Measurements from ENCODE around the gene TFEB.

TFEB gene

GRCh38 chr6:41722969-41723529, 12.4 kb downstream of the TFEB start:
- no peak for DNase-seq (ENCODE audit: low read depth)

- no peak for DNase-seq (ENCODE audit: low read depth)
Observed at GRCh38 chr6:41721414-41721813, 14.0 kb downstream of the TFEB start.

- no peak for DNase-seq (ENCODE audit: low read depth)
Observed at GRCh38 chr6:41720783-41721182, 14.6 kb downstream of the TFEB start.

GRCh38 chr6:41720262-41720620, 15.2 kb downstream of the TFEB start:
- no peak for DNase-seq (ENCODE audit: low read depth)

- DNase-seq (ENCODE audit: low read depth), result no peak
Observed at GRCh38 chr6:41719436-41720261, 15.8 kb downstream of the TFEB start.

- DNase-seq (ENCODE audit: low read depth), result no peak
Observed at GRCh38 chr6:41718828-41719227, 16.6 kb downstream of the TFEB start.

- DNase-seq (ENCODE audit: low read depth), result no peak
Observed at GRCh38 chr6:41717392-41717736, 18.0 kb downstream of the TFEB start.

- DNase-seq (ENCODE audit: low read depth), result no peak
Observed at GRCh38 chr6:41716516-41717391, 18.7 kb downstream of the TFEB start.

- no peak for DNase-seq (ENCODE audit: low read depth)
Observed at GRCh38 chr6:41715795-41716515, 19.5 kb downstream of the TFEB start.

GRCh38 chr6:41714556-41715273, 20.7 kb downstream of the TFEB start:
- DNase-seq (ENCODE audit: low read depth), result no peak

GRCh38 chr6:41713650-41714291, 21.6 kb downstream of the TFEB start:
- DNase-seq (ENCODE audit: low read depth), result no peak

GRCh38 chr6:41713159-41713649, 22.2 kb downstream of the TFEB start:
- DNase-seq (ENCODE audit: low read depth), result no peak

GRCh38 chr6:41712651-41713103, 22.7 kb downstream of the TFEB start:
- no peak for DNase-seq (ENCODE audit: low read depth)

GRCh38 chr6:41711323-41712038, 23.9 kb downstream of the TFEB start:
- no peak for DNase-seq (ENCODE audit: low read depth)

GRCh38 chr6:41709375-41709774, 26.0 kb downstream of the TFEB start:
- DNase-seq (ENCODE audit: low read depth), result no peak

- no peak for DNase-seq (ENCODE audit: low read depth)
Observed at GRCh38 chr6:41708856-41709255, 26.6 kb downstream of the TFEB start.

- DNase-seq (ENCODE audit: low read depth), result peak; percentile 15
Observed at GRCh38 chr6:41707565-41708200, 27.7 kb downstream of the TFEB start.

- no peak for DNase-seq (ENCODE audit: low read depth)
Observed at GRCh38 chr6:41706876-41707564, 28.4 kb downstream of the TFEB start.
